WERI-Rb-1 (cell line): ENCODE measurements around the gene EML1.

Experiments used
- DNase-seq: peaks from one replicate; pipeline ENCODE4 v3.0.0-alpha.2; 2020
- H3K27ac ChIP-seq: fragments of 250-450 bp; sonication (Bioruptor Pico); 2 replicates; pipeline ENCODE4 v1.5.1; 2020; ENCODE audit warnings: mild to moderate bottlenecking, moderate library complexity
- H3K27me3 ChIP-seq: fragments of 250-450 bp; sonication (Bioruptor Pico); 2 replicates; pipeline ENCODE4 v1.5.1; 2021; ENCODE audit warnings: mild to moderate bottlenecking, low read depth, moderate library complexity; ENCODE audit not compliant: insufficient read depth, severe bottlenecking
- H3K36me3 ChIP-seq: fragments of 250-450 bp; sonication (Bioruptor Pico); 2 replicates; pipeline ENCODE4 v1.5.1; 2020; ENCODE audit warnings: mild to moderate bottlenecking, moderate library complexity
- H3K4me3 ChIP-seq: 2 replicates; pipeline ENCODE4 v1.5.1; 2011; ENCODE audit warnings: low read depth, mild to moderate bottlenecking, control low read depth, low read length
- H3K9me3 ChIP-seq: fragments of 250-450 bp; sonication (Bioruptor Pico); 2 replicates; pipeline ENCODE4 v1.5.1; 2021; ENCODE audit warnings: mild to moderate bottlenecking, moderate library complexity; ENCODE audit not compliant: severe bottlenecking
- CTCF ChIP-seq: IDR thresholded peaks from 2 replicates; pipeline ENCODE4 v1.5.1; 2011; ENCODE audit warnings: low read depth, mild to moderate bottlenecking, control low read depth, inconsistent platforms, low read length

Gene EML1

GRCh38 chr14:99951085-99951484 is 157.9 kb downstream of the EML1 start:
- no peak for DNase-seq
- Histone ChIP-seq H3K27me3 (no peaks in the 10 kb centered on the region), H3K9me3 (no peaks in the 10 kb centered on the region), H3K4me3 (no peak overlapping the region), H3K27ac (no peak overlapping the region), H3K36me3 (no peaks in the 10 kb centered on the region)
- TF ChIP-seq CTCF = no peak

GRCh38 chr14:99952039-99952438 is 158.8 kb downstream of the EML1 start:
- Histone ChIP-seq H3K36me3 (no peaks in the 10 kb centered on the region), H3K4me3 (no peak overlapping the region), H3K27ac (no peak overlapping the region), H3K27me3 (no peaks in the 10 kb centered on the region), H3K9me3 (no peaks in the 10 kb centered on the region)
- no peak for TF ChIP-seq CTCF
- DNase-seq = no peak

- no peaks in the 10 kb centered on the region for H3K27me3 ChIP-seq
- no peak for TF ChIP-seq CTCF
- no peaks in the 10 kb centered on the region for H3K9me3 ChIP-seq
- no peak for DNase-seq
- no peak overlapping the region for H3K4me3 ChIP-seq
- no peak overlapping the region for H3K27ac ChIP-seq
- no peaks in the 10 kb centered on the region for H3K36me3 ChIP-seq
Measured at GRCh38 chr14:99952453-99952852, 159.2 kb downstream of the EML1 start.

- DNase-seq = no peak
- Histone ChIP-seq H3K9me3 (no peaks in the 10 kb centered on the region), H3K27me3 (no peaks in the 10 kb centered on the region), H3K4me3 (no peak overlapping the region), H3K27ac (no peak overlapping the region), H3K36me3 (no peaks in the 10 kb centered on the region)
- TF ChIP-seq CTCF = no peak
Measured at GRCh38 chr14:99955826-99956455, 162.7 kb downstream of the EML1 start.

- no peaks in the 10 kb centered on the region for H3K36me3 ChIP-seq
- no peak for TF ChIP-seq CTCF
- no peak overlapping the region for H3K27ac ChIP-seq
- no peaks in the 10 kb centered on the region for H3K9me3 ChIP-seq
- H3K4me3 ChIP-seq = no peak overlapping the region
- H3K27me3 ChIP-seq = no peaks in the 10 kb centered on the region
- peak; percentile 27 for DNase-seq
Measured at GRCh38 chr14:99958380-99958779, 165.2 kb downstream of the EML1 start.
